Parathyroid adenoma (tissue), 2 donors: ENCODE results near the gene HJURP.

Experiments
- H2AFZ ChIP-seq: fragments of 300-600 bp; sonication (generic); one replicate; pipeline ENCODE4 v1.7.0; 2017; ENCODE audit warnings: antibody characterized with exemption, mild to moderate bottlenecking
- H3K27ac ChIP-seq: fragments of 300-600 bp; sonication (generic); one replicate; pipeline ENCODE4 v1.7.0; 2017
- H3K27me3 ChIP-seq: fragments of 300-600 bp; sonication (generic); one replicate; pipeline ENCODE4 v1.7.0; 2017; ENCODE audit warnings: low read length; ENCODE audit not compliant: control insufficient read depth, insufficient read depth
- H3K36me3 ChIP-seq: fragments of 300-600 bp; sonication (generic); one replicate; pipeline ENCODE4 v1.7.0; 2017; ENCODE audit warnings: low read length; ENCODE audit not compliant: control insufficient read depth, insufficient read depth
- H3K4me1 ChIP-seq: fragments of 300-600 bp; sonication (generic); one replicate; pipeline ENCODE4 v1.7.0; 2017; ENCODE audit warnings: control low read depth
- H3K4me2 ChIP-seq: fragments of 300-600 bp; sonication (generic); one replicate; pipeline ENCODE4 v1.7.0; 2017; ENCODE audit warnings: low read length
- H3K4me3 ChIP-seq: fragments of 300-600 bp; sonication (generic); one replicate; pipeline ENCODE4 v1.7.0; 2017; ENCODE audit warnings: low read depth, low read length
- H3K79me2 ChIP-seq: fragments of 300-600 bp; sonication (generic); one replicate; pipeline ENCODE4 v1.7.0; 2017; ENCODE audit warnings: control low read depth
- H3K9ac ChIP-seq: fragments of 300-600 bp; sonication (generic); one replicate; pipeline ENCODE4 v1.7.0; 2017; ENCODE audit warnings: mild to moderate bottlenecking
- H3K9me3 ChIP-seq: fragments of 300-600 bp; sonication (generic); one replicate; pipeline ENCODE4 v1.7.0; 2017; ENCODE audit warnings: low read length; ENCODE audit not compliant: control insufficient read depth
- TF ChIP-seq, protein P1 (sequence below): fragments of 300-600 bp; sonication (generic); IDR thresholded peaks from one replicate; pipeline ENCODE4 v1.7.0; 2017; ENCODE audit warnings: antibody characterized with exemption, mild to moderate bottlenecking
- donor health status: primary hyperparathyroidism.

Gene HJURP

DNA sequence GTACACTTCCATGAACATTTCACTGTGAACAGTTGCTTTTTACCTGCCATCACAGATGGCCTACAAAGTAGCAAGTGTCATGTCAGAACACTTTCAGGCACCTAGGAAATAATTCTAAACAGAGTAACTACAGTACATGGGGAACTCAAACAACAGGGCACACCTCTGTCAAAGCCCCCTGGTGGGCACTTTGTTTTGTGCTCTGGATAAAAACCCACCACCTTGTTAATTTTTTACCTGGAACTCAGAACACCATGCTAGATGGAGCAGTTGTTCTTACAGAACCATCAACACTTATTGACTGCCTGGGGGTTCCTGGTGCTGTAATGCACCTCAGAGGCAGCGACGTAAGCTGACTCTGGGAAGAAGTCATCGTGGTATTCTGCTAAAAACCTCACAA lies 11.5 kb upstream of the HJURP start:
- H3K36me3 ChIP-seq, result no peaks in the 10 kb centered on the region

DNA sequence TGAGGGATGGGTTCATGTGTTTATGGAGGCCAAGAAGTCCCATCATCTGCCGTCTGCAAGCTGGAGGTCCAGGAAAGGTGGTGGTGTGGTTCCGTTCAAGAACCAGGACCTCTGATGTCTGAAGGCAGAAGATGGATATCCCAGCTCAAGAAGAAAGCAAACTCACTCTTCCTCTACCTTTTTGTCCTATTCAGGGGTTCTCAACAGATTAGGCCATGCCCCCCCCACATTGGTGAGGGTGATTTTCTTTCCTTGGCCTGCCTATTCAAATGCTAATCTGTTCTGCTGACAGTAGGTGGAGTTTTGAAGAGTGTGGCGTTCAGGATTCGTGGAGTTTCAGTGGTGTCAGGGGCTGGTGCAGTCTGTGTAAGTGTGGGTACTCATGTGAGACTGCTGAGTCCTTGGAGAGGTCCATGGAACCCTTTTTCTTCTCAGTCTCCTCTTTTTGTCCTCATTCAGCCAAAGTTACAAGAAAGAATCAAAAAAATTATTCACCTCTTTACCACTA lies 8.0 kb upstream of the HJURP start:
- Histone ChIP-seq H3K79me2 (no peaks in the 10 kb centered on the region), H3K27me3 (no peaks in the 10 kb centered on the region), H2AFZ (no peak overlapping the region), H3K4me1 (no peaks in the 10 kb centered on the region), H3K27ac (no peak overlapping the region), H3K9me3 (no peaks in the 10 kb centered on the region), H3K4me2 (no peak overlapping the region), H3K36me3 (no peaks in the 10 kb centered on the region), H3K9ac (no peak overlapping the region), H3K4me3 (no peak overlapping the region)
- TF ChIP-seq, protein P1, sequence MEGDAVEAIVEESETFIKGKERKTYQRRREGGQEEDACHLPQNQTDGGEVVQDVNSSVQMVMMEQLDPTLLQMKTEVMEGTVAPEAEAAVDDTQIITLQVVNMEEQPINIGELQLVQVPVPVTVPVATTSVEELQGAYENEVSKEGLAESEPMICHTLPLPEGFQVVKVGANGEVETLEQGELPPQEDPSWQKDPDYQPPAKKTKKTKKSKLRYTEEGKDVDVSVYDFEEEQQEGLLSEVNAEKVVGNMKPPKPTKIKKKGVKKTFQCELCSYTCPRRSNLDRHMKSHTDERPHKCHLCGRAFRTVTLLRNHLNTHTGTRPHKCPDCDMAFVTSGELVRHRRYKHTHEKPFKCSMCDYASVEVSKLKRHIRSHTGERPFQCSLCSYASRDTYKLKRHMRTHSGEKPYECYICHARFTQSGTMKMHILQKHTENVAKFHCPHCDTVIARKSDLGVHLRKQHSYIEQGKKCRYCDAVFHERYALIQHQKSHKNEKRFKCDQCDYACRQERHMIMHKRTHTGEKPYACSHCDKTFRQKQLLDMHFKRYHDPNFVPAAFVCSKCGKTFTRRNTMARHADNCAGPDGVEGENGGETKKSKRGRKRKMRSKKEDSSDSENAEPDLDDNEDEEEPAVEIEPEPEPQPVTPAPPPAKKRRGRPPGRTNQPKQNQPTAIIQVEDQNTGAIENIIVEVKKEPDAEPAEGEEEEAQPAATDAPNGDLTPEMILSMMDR, result no peak

More for the DNA sequence above, 11.5 kb upstream of the HJURP start:
- Histone ChIP-seq H3K27me3 (no peaks in the 10 kb centered on the region), H3K27ac (no peak overlapping the region), H3K9me3 (no peaks in the 10 kb centered on the region), H3K9ac (no peak overlapping the region), H3K4me2 (no peak overlapping the region), H3K4me3 (no peak overlapping the region), H2AFZ (no peak overlapping the region), H3K79me2 (no peaks in the 10 kb centered on the region), H3K4me1 (no peaks in the 10 kb centered on the region)
- TF ChIP-seq, protein P1, result no peak

DNA sequence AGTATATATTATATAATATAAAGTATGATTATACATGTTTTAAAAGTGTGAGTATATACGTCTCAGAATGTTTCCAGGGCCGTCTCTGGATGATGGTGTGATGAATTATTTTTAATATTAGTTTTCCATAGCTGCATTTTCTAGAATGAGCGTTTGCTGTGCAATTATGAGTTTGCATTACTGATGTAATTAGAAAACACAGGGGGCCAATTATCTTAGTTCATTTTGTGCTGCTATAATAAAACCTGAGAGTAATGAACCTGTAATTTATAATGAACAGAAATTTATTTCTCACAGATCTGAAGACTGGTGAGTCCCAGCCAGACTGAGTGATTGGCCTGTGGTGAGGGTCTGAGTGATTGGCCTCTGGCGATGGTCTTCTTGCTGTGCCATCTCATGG lies 4.0 kb upstream of the HJURP start:
- no peaks in the 10 kb centered on the region for H3K79me2 ChIP-seq
- H3K9me3 ChIP-seq, result no peaks in the 10 kb centered on the region
- no peak overlapping the region for H2AFZ ChIP-seq
- TF ChIP-seq, protein P1, result no peak
- H3K4me3 ChIP-seq, result no peak overlapping the region
- H3K27ac ChIP-seq, result no peak overlapping the region
- H3K9ac ChIP-seq, result no peak overlapping the region
- H3K4me1 ChIP-seq, result peaks cover 7% of the 10 kb centered on the region
- no peak overlapping the region for H3K4me2 ChIP-seq
- no peaks in the 10 kb centered on the region for H3K36me3 ChIP-seq
- no peaks in the 10 kb centered on the region for H3K27me3 ChIP-seq

DNA sequence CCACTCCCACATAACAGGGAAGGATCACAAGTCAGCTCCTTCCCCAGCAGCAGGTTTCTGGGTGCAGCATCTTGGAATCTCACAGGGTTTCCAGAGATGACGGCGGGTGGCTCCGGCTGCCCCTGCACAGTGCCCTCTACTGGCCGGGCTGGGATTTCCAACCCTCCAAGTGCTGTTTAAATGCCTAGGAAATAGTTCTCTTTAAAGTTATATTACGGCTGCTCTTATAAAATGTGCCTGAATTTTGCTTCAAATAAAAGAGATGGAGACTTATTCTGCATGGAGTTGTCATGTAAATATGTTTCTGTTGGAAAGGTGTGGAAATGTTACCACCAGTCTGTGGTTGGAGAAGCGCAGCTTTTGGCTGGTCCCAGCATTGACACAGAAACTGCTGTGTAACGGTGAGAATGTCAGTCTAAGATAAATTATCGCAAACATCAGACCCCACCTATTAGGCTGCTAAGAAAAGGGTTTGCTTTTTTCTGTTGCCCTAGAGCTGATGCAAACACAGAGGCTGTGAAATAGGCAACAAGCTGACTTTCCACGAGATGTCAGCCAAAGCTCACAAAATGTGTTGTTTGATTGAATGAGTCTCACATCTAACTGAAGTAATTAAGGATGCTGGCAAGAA lies 3.3 kb upstream of the HJURP start:
- H3K27me3 ChIP-seq, result no peaks in the 10 kb centered on the region
- H3K9ac ChIP-seq, result no peak overlapping the region
- peaks cover 7% of the 10 kb centered on the region for H3K4me1 ChIP-seq
- H3K4me3 ChIP-seq, result no peak overlapping the region
- H3K79me2 ChIP-seq, result no peaks in the 10 kb centered on the region
- no peak overlapping the region for H3K4me2 ChIP-seq
- TF ChIP-seq, protein P1, result peak; percentile 67
- peak overlapping the region; percentile 41 for H2AFZ ChIP-seq
- no peaks in the 10 kb centered on the region for H3K9me3 ChIP-seq
- no peaks in the 10 kb centered on the region for H3K36me3 ChIP-seq
- no peak overlapping the region for H3K27ac ChIP-seq

DNA sequence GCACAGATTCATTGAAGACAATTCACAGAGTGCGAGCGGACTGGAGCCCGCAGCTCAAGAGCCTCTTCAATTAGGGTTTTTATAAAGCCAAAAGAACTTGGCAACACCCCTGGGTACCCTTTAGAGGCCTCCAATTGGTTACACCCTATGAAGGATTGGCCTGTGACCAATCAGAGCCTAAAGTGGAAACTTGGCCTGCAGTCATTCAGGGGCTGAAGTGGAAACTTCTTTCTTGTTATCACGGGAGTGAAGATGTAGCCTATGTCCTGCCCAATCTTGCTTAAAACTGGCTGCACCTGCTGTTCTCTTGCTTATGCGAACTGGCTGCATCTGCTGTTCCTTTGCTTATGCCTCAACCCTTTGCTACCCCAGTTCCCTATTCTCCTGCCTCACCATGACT lies 1.8 kb upstream of the HJURP start:
- Histone ChIP-seq H3K79me2 (no peaks in the 10 kb centered on the region), H3K4me2 (no peak overlapping the region), H3K36me3 (no peaks in the 10 kb centered on the region), H2AFZ (peak overlapping the region; percentile 62), H3K27me3 (no peaks in the 10 kb centered on the region), H3K27ac (no peak overlapping the region), H3K4me1 (peaks cover 7% of the 10 kb centered on the region), H3K4me3 (no peak overlapping the region), H3K9me3 (no peaks in the 10 kb centered on the region), H3K9ac (no peak overlapping the region)
- TF ChIP-seq, protein P1, result no peak
